ENCODE results near the gene PLXNA4. TPM values are rescaled to one million over a fixed set of nuclear protein-coding genes. Genes with fewer than 3 reads are reported as not detected.
"Not testable (repeated sequence)": the region's sequence is repeated elsewhere in the genome, so short reads cannot be mapped to it uniquely, and the experiment has no call there.

Gene PLXNA4
- total RNA-seq, 1 donor = 2.6 TPM

DNA sequence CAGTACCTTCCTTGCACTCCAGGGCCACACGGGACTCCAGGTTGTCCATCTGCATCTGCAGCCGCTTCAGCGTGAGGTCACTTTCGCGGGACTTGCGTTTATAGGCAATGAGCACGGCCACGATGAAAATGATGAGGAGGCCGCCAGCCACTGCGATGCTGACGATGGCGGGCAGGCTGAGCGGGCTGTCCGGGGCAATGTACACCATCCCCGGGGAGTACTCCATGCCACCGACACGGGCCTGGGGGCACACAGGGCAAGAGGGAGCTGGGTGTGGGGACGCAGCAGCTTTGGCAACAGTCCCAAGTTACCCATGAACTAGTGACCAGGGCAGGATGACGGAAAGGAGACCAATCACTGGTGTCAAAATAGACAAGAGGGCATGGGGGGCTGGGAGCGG lies 396.6 kb downstream of the PLXNA4 start:
- H3K9me3 ChIP-seq (ENCODE audit: low read depth, low read length) = no peaks in the 10 kb centered on the region
- no peak overlapping the region for H3K4me3 ChIP-seq (ENCODE audit: low read length)
- H3K4me1 ChIP-seq (ENCODE audit: insufficient read depth, low read length) = no peaks in the 10 kb centered on the region
- H3K27me3 ChIP-seq (ENCODE audit: insufficient read depth, low read length) = no peaks in the 10 kb centered on the region

DNA sequence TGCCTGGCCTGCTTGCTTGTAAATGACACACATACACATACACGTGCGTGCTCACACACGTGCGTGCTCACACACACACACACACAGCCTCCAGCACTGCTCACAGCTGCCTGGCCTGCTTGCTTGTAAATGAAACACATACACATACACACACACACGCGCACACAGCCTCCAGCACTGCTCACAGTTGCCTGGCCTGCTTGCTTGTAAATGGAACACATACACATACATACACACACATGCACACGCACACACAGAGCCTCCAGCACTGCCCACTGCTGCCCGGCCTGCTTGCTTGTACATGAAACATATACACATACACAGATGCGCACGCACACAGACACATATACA lies 397.2 kb downstream of the PLXNA4 start:
- H3K27me3 ChIP-seq (ENCODE audit: insufficient read depth, low read length) = no peaks in the 10 kb centered on the region
- H3K9me3 ChIP-seq (ENCODE audit: low read depth, low read length) = no peaks in the 10 kb centered on the region
- no peaks in the 10 kb centered on the region for H3K4me1 ChIP-seq (ENCODE audit: insufficient read depth, low read length)

DNA sequence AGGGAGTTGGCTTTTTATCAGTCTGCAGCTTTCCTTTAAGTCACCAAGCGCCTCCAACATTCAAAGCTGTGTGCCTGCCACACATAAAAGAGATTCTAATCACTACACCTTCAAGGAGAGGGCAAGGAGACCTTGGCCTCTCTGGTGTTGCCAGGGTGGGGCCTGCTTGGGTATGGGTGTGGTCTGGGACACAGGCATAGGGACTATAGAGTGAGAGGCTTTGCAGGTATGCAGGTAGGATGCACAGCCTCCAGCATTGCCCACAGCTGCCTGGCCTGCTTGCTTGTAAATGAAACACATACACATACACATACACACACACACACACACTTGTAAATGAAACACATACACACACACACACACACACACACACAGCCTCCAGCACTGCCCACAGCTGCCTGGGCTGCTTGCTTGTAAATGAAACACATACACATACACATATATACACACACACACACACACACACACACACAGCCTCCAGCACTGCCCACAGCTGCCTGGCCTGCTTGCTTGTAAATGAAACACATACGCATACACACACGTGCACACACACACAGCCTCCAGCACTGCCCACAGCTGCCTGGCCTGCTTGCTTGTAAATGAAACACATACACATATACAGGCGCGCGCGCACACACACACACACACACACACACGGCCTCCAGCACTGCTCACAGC lies 397.7 kb downstream of the PLXNA4 start:
- H3K4me3 ChIP-seq (ENCODE audit: low read length); H3K9me3 ChIP-seq (ENCODE audit: low read depth, low read length); H3K4me1 ChIP-seq (ENCODE audit: insufficient read depth, low read length); H3K27me3 ChIP-seq (ENCODE audit: insufficient read depth, low read length): not testable (repeated sequence)

More for the DNA sequence above, 397.2 kb downstream of the PLXNA4 start:
- no peak overlapping the region for H3K4me3 ChIP-seq (ENCODE audit: low read length)

DNA sequence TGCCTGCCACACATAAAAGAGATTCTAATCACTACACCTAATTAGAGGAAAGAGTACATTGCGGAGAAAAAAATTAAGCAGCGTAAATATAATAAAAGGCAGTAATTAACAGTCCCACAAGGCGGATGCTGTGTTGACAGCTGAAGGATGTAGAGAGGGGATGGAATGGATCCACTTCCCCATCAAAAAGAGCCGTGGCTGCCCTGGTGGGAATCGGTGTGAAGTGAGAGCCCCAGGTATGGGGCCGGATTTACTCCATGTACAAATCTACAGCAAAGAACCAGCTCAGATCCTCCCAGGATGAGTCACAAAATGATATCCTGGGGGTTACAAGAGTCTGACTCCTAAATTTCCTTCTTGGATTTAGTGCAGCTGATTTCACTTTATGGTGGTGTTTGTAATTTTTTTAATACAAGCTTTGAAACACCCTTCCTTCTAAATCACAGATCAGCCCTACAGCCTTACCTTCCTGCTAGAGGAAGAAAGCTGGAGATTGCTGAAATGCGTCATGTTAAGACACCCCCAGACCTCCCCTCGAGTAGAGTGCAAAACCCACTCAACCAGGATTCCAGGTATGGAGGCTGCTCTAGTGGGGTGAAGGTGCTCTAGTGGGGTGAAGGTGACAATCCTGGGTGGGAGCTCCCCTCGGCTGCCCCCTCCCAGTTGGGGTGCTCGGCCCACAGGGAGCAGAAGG lies 398.4 kb downstream of the PLXNA4 start:
- Histone ChIP-seq H3K4me3 (ENCODE audit: low read length) (no peak overlapping the region), H3K4me1 (ENCODE audit: insufficient read depth, low read length) (no peaks in the 10 kb centered on the region), H3K27me3 (ENCODE audit: insufficient read depth, low read length) (no peaks in the 10 kb centered on the region), H3K9me3 (ENCODE audit: low read depth, low read length) (no peaks in the 10 kb centered on the region)

DNA sequence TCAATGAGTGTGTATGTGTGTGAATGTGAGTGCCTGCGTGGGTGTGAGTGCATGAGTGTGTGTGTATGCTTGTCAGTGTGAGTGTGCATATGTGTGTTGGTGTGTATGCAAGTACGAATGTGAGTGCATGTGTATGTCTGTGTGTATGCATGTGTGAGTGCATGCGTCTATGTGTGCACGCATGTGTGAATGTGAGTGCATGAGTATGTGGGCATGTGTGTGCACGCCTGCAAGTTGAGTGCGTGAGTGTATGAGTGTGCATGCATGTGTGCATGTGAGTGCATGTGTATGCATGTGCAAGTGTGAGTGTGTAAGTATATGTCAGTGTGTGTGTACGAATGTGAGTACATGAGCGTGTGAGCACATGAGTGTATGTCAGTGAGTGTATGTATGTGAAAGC lies 399.6 kb downstream of the PLXNA4 start:
- Histone ChIP-seq H3K4me1 (ENCODE audit: insufficient read depth, low read length) (no peaks in the 10 kb centered on the region), H3K27me3 (ENCODE audit: insufficient read depth, low read length) (no peaks in the 10 kb centered on the region), H3K4me3 (ENCODE audit: low read length) (no peak overlapping the region), H3K9me3 (ENCODE audit: low read depth, low read length) (no peaks in the 10 kb centered on the region)

DNA sequence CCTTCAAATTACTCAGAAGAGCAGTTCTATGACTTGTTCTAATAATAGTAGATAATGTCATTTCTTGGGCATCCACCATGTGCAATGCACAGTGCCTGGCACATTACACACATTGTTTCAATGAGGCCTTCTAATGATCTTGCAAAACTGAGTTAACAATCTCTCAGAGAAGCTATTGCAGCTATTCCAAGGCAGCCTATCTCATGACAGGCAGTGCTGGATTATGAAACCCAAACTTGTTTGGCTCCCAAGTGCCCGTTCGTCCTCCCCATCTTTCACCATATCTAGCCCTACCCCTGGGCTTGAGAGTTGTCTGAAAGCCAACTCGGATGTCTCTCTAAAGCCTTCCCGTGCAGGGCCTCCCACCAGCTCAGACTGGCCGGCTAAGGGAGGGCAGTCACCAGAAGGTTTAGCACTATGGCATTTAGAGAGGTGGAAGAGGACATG lies 405.1 kb downstream of the PLXNA4 start:
- Histone ChIP-seq H3K4me1 (ENCODE audit: insufficient read depth, low read length) (no peaks in the 10 kb centered on the region), H3K27me3 (ENCODE audit: insufficient read depth, low read length) (no peaks in the 10 kb centered on the region), H3K4me3 (ENCODE audit: low read length) (no peak overlapping the region), H3K9me3 (ENCODE audit: low read depth, low read length) (no peaks in the 10 kb centered on the region)

DNA sequence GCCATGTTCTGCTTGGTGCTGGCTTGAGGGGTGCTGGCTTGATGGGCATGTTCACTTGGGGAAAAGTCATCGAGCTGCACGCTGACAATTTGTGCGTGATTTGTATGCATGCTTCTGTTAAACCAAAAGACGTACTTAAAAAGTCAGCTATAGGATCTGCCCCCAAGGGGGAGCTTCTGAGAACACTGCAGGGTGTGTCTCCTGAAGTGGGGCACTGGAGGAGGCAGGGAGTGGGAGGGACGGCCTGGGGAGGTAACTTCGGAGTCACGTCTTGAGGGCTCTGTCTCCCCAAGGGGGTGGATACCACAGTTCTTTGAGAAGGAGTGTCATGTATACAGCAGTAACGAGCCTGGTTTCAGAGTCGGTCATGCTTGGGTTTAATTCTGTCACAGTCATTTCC lies 406.5 kb downstream of the PLXNA4 start:
- Histone ChIP-seq H3K4me3 (ENCODE audit: low read length) (no peak overlapping the region), H3K9me3 (ENCODE audit: low read depth, low read length) (no peaks in the 10 kb centered on the region), H3K4me1 (ENCODE audit: insufficient read depth, low read length) (no peaks in the 10 kb centered on the region), H3K27me3 (ENCODE audit: insufficient read depth, low read length) (no peaks in the 10 kb centered on the region)

DNA sequence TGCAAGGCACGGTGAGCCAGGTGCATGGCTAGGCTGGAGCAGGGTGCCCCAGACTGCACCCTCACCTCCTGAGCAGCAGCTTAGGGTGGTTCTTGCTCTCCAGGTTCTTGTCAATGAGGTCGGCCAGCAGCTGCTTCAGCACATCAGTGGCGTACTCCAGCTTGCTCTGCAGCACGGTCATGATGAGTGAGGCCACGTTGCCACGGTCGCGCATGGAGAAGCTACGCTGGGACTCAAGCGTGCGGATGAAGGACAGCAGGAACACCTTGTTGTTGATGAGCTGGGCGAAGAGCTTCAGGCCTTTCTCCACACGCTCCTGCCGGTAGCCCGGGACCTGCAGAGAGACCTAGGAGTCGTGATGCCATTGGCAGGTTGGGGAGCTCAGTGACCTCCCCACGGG lies 408.0 kb downstream of the PLXNA4 start:
- Histone ChIP-seq H3K4me3 (ENCODE audit: low read length) (no peak overlapping the region), H3K4me1 (ENCODE audit: insufficient read depth, low read length) (no peaks in the 10 kb centered on the region), H3K9me3 (ENCODE audit: low read depth, low read length) (no peaks in the 10 kb centered on the region), H3K27me3 (ENCODE audit: insufficient read depth, low read length) (no peaks in the 10 kb centered on the region)

DNA sequence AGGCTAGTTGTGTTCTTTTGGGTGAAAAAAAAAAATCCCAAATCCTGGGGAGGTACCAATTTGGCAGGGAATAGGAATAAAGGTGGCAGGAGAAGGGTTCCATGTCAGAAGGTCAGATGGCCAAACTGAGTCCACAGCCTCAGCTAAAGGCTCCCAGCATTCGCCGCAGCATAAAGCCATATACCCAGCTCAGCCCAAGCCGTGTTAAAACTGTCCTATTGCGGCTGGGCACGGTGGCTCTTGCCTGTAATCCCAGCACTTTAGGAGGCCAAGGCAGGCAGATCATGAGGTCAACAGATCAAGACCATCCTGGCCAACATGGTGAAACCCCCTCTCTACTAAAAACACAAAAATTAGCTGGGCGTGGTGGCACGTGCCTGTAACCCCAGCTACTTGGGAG lies 410.6 kb downstream of the PLXNA4 start:
- not testable (repeated sequence) for H3K27me3 ChIP-seq (ENCODE audit: insufficient read depth, low read length); H3K4me3 ChIP-seq (ENCODE audit: low read length); H3K9me3 ChIP-seq (ENCODE audit: low read depth, low read length); H3K4me1 ChIP-seq (ENCODE audit: insufficient read depth, low read length)

DNA sequence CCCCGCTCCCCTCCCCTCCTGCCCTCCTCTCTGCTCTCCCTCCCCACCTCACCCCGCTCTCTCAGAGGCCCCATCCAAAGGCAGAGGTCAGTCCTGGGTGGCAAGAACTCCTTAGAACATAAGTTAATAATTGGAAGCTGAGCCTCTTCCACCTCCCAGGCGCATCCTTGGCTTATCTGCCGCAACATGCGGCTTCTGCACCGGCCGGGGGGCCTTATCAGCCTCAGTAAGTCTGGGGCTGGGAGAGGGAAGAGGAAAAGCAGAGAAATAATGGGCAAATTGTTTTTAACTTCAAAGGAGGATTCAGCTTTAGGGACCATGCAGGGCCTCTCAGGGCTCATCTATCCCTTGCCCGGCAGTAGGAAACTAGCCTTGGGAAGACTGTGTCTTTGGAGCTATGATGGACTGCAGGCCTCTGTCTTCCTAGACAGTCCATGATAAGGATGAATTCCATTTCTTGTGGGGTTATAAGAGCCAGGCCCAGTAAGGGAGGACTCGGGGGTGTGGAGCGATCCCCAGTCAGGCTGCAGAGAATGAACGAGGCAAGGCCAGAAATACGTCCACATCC lies 411.6 kb downstream of the PLXNA4 start:
- Histone ChIP-seq H3K4me1 (ENCODE audit: insufficient read depth, low read length) (no peaks in the 10 kb centered on the region), H3K27me3 (ENCODE audit: insufficient read depth, low read length) (no peaks in the 10 kb centered on the region), H3K4me3 (ENCODE audit: low read length) (no peak overlapping the region), H3K9me3 (ENCODE audit: low read depth, low read length) (no peaks in the 10 kb centered on the region)

DNA sequence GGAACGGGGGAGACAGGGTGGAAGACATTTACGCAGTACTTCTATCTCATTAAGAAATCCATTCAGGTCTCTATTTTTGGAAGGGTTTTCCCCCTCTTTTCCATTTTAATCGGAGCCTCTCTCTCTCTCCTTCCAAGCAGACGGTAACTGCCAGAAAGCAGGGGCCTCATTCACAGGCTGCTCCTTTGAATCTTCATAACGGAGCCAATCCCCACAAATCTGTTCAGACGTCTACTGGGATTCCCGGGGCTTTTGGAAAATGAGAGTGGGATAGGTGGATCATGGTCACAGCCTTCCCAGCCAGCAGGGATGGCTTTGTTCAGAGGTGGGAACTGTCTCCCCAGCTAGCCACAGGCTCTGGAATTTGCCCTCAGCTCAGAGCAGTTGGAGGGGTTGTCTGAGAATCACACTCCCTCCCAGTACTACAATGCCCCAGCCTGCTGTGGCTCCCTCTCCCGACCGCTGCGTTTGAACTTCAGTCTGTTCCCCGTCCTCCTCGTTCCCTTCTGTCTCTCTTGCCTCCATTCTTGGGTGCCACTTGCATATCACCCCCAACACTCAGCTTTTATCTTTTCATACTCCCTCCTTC lies 413.6 kb downstream of the PLXNA4 start:
- Histone ChIP-seq H3K27me3 (ENCODE audit: insufficient read depth, low read length) (no peaks in the 10 kb centered on the region), H3K9me3 (ENCODE audit: low read depth, low read length) (no peaks in the 10 kb centered on the region), H3K4me1 (ENCODE audit: insufficient read depth, low read length) (no peaks in the 10 kb centered on the region), H3K4me3 (ENCODE audit: low read length) (no peak overlapping the region)

DNA sequence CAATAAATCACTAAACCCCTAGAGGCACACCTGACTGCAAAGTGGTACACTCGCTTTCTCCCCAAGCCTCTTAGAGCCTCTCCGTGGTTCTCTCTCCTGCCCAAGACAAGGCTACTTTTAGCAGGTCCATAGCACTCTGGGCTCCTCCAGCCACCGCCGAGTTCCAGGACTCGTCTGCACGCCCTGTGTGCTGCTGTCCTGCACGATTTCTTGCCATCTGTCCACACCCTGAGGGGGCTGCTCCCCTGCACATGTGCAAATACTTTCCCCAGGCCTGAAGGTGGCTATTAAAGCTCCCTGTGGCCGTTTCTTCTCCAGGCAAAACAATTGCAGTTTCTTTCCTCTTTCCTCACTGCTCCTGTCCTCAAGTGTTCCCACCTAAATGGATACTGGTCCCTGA lies 414.3 kb downstream of the PLXNA4 start:
- Histone ChIP-seq H3K9me3 (ENCODE audit: low read depth, low read length) (no peaks in the 10 kb centered on the region), H3K4me3 (ENCODE audit: low read length) (no peak overlapping the region), H3K27me3 (ENCODE audit: insufficient read depth, low read length) (no peaks in the 10 kb centered on the region), H3K4me1 (ENCODE audit: insufficient read depth, low read length) (no peaks in the 10 kb centered on the region)

DNA sequence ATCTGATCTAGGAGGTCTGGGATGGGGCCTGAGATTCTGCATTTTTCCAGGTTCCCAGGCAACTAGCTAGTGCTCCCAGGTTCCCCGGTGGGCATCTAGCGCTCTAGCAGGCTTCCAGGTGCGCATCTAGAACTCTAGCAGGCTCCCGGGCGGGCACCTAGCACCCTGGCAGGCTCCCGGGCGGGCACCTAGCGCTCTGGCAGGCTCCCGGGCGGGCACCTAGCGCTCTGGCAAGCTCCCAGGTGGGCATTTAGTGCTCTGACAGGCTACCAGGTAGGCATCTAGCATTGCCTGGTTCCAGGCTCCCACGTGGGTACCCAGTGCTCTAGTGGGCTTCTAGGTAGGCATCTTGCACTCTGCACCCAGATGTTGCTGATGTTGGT lies 414.7 kb downstream of the PLXNA4 start:
- Histone ChIP-seq H3K9me3 (ENCODE audit: low read depth, low read length) (no peaks in the 10 kb centered on the region), H3K4me3 (ENCODE audit: low read length) (no peak overlapping the region), H3K27me3 (ENCODE audit: insufficient read depth, low read length) (no peaks in the 10 kb centered on the region), H3K4me1 (ENCODE audit: insufficient read depth, low read length) (no peaks in the 10 kb centered on the region)

DNA sequence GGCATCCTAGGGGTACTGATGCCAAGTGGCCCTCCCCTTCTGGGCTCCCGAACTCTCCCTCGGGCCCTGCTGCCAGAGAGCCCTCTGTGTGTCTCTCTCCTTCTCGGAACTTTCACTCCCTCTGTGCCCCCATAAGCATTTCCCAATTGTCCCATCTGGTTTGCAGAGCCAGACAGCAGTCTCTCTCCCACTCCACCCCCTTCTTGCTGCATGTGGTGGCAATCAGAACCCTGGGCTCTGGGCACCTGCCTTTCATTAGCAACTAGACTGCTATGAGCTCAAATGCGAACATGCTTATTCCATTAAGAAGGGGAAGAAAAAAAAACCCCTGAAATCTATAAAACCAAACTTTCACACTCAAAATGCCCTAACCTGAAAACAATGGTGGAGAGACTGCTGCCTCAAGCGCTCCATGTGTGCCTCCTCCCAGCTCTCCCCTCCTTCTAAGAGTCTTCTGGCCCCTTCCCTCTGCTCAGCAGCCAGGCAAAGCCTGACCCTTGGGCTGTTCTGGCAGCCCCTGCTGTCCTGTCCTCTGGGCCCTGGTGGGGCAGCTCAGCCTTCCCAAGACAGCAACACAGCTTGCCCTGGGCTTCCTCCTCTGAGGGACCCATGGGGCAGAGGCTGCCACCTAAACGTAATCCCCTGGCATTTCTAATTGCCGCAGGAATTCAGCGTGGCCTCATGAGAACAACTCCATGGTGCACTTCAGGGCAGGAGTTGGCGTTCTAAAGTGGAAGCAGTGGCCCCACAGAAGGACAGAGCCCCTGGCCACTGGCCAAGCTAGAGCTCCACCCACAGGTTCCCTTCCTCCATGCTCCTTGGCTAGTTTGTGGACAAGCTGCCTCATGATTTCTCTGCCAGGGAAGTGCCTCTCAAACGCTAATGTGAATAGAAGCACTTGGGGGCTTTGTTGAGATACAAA lies 415.4 kb downstream of the PLXNA4 start:
- Histone ChIP-seq H3K9me3 (ENCODE audit: low read depth, low read length) (no peaks in the 10 kb centered on the region), H3K4me3 (ENCODE audit: low read length) (no peak overlapping the region), H3K4me1 (ENCODE audit: insufficient read depth, low read length) (no peaks in the 10 kb centered on the region), H3K27me3 (ENCODE audit: insufficient read depth, low read length) (no peaks in the 10 kb centered on the region)

DNA sequence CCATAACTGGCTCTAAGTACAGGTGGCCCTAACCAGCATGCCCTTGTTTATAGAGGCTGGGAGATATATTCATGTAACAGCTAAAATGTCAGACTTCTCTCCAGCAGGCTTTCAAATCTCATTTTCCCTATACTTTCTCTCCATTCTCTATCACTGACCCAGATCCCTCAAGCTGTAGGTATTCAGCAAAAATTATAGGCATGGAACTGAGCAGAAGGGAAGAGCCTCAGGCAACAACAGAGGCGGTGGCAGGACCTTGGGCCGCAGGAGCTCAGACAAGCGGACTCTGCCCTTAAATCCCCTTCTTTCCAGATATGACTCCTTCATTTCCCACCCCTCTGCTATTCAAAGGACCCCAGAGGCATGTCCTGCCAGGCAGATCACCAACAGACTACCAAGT lies 417.4 kb downstream of the PLXNA4 start:
- Histone ChIP-seq H3K27me3 (ENCODE audit: insufficient read depth, low read length) (no peaks in the 10 kb centered on the region), H3K9me3 (ENCODE audit: low read depth, low read length) (no peaks in the 10 kb centered on the region), H3K4me1 (ENCODE audit: insufficient read depth, low read length) (no peaks in the 10 kb centered on the region), H3K4me3 (ENCODE audit: low read length) (no peak overlapping the region)
